Measurements from ENCODE around the gene MGAT1.

Gene MGAT1

DNA sequence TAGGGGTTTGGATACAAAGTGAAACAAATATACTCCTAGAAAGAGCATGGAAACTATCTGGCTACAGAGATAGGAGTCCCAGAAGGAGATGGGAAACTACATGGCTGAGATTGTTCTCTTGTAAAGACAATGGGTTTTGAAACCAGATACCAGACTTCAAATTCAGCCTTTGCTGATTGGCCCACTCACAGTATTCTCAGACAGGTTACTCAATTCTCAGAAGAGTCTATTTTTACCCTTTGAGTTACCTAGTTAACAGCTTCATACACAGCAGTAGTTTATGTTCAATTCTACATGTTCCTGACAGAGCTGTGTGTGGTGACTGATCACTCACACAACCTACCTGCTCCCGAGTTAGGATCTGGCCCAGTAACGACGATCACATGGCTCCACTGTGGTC lies 44.4 kb upstream of the MGAT1 start:
- H3K9me3 Mint-ChIP-seq, result peaks cover 94% of the 10 kb centered on the region
- TF ChIP-seq, protein P1, sequence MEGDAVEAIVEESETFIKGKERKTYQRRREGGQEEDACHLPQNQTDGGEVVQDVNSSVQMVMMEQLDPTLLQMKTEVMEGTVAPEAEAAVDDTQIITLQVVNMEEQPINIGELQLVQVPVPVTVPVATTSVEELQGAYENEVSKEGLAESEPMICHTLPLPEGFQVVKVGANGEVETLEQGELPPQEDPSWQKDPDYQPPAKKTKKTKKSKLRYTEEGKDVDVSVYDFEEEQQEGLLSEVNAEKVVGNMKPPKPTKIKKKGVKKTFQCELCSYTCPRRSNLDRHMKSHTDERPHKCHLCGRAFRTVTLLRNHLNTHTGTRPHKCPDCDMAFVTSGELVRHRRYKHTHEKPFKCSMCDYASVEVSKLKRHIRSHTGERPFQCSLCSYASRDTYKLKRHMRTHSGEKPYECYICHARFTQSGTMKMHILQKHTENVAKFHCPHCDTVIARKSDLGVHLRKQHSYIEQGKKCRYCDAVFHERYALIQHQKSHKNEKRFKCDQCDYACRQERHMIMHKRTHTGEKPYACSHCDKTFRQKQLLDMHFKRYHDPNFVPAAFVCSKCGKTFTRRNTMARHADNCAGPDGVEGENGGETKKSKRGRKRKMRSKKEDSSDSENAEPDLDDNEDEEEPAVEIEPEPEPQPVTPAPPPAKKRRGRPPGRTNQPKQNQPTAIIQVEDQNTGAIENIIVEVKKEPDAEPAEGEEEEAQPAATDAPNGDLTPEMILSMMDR (IDR thresholded peaks at IDR 0.05), result no peak

GRCh38 chr5:180844858-180845257 lies 42.3 kb upstream of the MGAT1 start:
- no peak for DNase-seq
- no peak overlapping the region for H3K27ac Mint-ChIP-seq
- peaks cover 10% of the 10 kb centered on the region for H3K27me3 Mint-ChIP-seq (ENCODE audit: low read depth, poor library complexity)
- TF ChIP-seq, protein P1 (IDR thresholded peaks at IDR 0.05), result no peak
- H3K4me3 Mint-ChIP-seq, result no peak overlapping the region
- no peaks in the 10 kb centered on the region for H3K4me1 Mint-ChIP-seq
- peaks cover 86% of the 10 kb centered on the region for H3K36me3 Mint-ChIP-seq (ENCODE audit: low read depth)
- peaks cover 84% of the 10 kb centered on the region for H3K9me3 Mint-ChIP-seq

More for the DNA sequence above, 44.4 kb upstream of the MGAT1 start:
- H3K36me3 Mint-ChIP-seq (ENCODE audit: low read depth), result peaks cover 96% of the 10 kb centered on the region
- no peaks in the 10 kb centered on the region for H3K4me1 Mint-ChIP-seq
- H3K4me3 Mint-ChIP-seq, result no peak overlapping the region
- no peak for DNase-seq
- peaks cover 12% of the 10 kb centered on the region for H3K27me3 Mint-ChIP-seq (ENCODE audit: low read depth, poor library complexity)
- no peak overlapping the region for H3K27ac Mint-ChIP-seq

- peaks cover 84% of the 10 kb centered on the region for H3K9me3 Mint-ChIP-seq
- DNase-seq, result no peak
- no peaks in the 10 kb centered on the region for H3K4me1 Mint-ChIP-seq
- H3K36me3 Mint-ChIP-seq (ENCODE audit: low read depth), result peaks cover 86% of the 10 kb centered on the region
- H3K27me3 Mint-ChIP-seq (ENCODE audit: low read depth, poor library complexity), result peaks cover 7% of the 10 kb centered on the region
- TF ChIP-seq, protein P1 (IDR thresholded peaks at IDR 0.05), result no peak
- H3K27ac Mint-ChIP-seq, result no peak overlapping the region
- no peak overlapping the region for H3K4me3 Mint-ChIP-seq
Observed at GRCh38 chr5:180844432-180844831, 41.8 kb upstream of the MGAT1 start.

DNA sequence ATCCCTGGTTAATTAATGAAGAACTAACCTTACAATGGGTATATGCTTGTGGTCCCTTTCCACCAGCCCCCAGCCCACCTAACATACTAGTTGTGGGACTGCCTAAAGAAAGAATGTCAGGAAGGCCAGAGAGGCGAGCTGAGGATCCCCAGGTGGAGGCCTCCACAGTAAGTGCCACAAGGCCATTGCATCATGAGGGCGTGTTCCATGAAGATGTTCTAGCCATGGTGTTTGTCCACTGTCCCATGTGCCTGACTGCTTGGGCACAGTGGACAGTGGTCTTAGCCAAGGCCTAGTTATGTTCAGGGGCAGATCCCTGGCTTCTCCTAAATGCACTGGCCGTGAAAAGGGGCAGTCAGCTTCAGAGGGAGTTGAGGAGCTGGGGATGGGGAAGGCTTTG lies 37.3 kb upstream of the MGAT1 start:
- no peak for DNase-seq
- peaks cover 9% of the 10 kb centered on the region for H3K27me3 Mint-ChIP-seq (ENCODE audit: low read depth, poor library complexity)
- H3K36me3 Mint-ChIP-seq (ENCODE audit: low read depth), result peaks cover 61% of the 10 kb centered on the region
- peaks cover 50% of the 10 kb centered on the region for H3K9me3 Mint-ChIP-seq
- H3K4me3 Mint-ChIP-seq, result no peak overlapping the region
- H3K27ac Mint-ChIP-seq, result no peak overlapping the region
- no peaks in the 10 kb centered on the region for H3K4me1 Mint-ChIP-seq
- TF ChIP-seq, protein P1 (IDR thresholded peaks at IDR 0.05), result no peak

DNA sequence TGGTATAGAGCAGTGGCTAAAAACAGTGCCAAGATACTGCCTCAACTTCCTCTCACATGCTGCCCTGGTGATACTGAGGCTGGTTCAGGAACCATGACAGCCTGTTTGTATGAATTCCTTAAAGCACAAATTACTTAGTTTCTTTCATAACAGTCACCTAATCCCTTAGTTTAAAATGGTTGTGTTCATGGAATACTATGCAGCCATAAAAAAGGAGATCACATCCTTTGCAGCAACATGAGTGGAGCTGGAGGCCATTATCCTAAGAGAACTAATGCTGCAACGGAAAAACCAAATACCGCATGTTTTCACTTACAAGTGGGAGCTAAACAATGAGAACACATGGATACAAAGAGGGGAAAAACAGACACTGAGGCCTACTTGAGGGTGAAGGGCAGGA lies 36.6 kb upstream of the MGAT1 start:
- no peaks in the 10 kb centered on the region for H3K4me1 Mint-ChIP-seq
- DNase-seq, result no peak
- H3K27me3 Mint-ChIP-seq (ENCODE audit: low read depth, poor library complexity), result peaks cover 10% of the 10 kb centered on the region
- TF ChIP-seq, protein P1 (IDR thresholded peaks at IDR 0.05), result no peak
- peaks cover 61% of the 10 kb centered on the region for H3K36me3 Mint-ChIP-seq (ENCODE audit: low read depth)
- no peak overlapping the region for H3K4me3 Mint-ChIP-seq
- peaks cover 42% of the 10 kb centered on the region for H3K9me3 Mint-ChIP-seq
- H3K27ac Mint-ChIP-seq, result no peak overlapping the region

GRCh38 chr5:180837478-180837877 lies 34.9 kb upstream of the MGAT1 start:
- Mint-ChIP-seq H3K27me3 (ENCODE audit: low read depth, poor library complexity) (peaks cover 14% of the 10 kb centered on the region), H3K36me3 (ENCODE audit: low read depth) (peaks cover 51% of the 10 kb centered on the region), H3K4me1 (no peaks in the 10 kb centered on the region), H3K27ac (peak overlapping the region; percentile 18), H3K9me3 (peaks cover 34% of the 10 kb centered on the region), H3K4me3 (no peak overlapping the region)
- no peak for DNase-seq
- TF ChIP-seq, protein P1 (IDR thresholded peaks at IDR 0.05), result no peak

Measured in nephron progenitor cell (in vitro differentiated cells).